Caki2 (cell line): ENCODE results near the gene MPG. TPM values are rescaled to one million over a fixed set of nuclear protein-coding genes. Genes with fewer than 3 reads are reported as not detected.
"Not testable (repeated sequence)": the region's sequence is repeated elsewhere in the genome, so short reads cannot be mapped to it uniquely, and the experiment has no call there.

Experiments
- DNase-seq: peaks from one replicate; pipeline ENCODE4 v3.0.0-alpha.2; 2015; ENCODE audit warnings: low read depth
- in situ Hi-C: cut with HindIII; loops from 2 replicates; pipeline ENCODE4 v1.10.0; 2016; ENCODE audit warnings: low sequenced_read_pairs, low pct_unique_long_range_greater_than_20kb, mixed read lengths
- total RNA-seq: library from RNA; depleted of rRNA; stranded (reverse); fragments of >200 nt; shearing (Covaris generic); gene quantifications from 2 replicates; pipeline ENCODE4 v1.2.3, GENCODE V29; 2014; ENCODE audit warnings: low replicate concordance; rRNA removed

MPG gene
- total RNA-seq, result 387 and 416 TPM in 2 replicates

DNA sequence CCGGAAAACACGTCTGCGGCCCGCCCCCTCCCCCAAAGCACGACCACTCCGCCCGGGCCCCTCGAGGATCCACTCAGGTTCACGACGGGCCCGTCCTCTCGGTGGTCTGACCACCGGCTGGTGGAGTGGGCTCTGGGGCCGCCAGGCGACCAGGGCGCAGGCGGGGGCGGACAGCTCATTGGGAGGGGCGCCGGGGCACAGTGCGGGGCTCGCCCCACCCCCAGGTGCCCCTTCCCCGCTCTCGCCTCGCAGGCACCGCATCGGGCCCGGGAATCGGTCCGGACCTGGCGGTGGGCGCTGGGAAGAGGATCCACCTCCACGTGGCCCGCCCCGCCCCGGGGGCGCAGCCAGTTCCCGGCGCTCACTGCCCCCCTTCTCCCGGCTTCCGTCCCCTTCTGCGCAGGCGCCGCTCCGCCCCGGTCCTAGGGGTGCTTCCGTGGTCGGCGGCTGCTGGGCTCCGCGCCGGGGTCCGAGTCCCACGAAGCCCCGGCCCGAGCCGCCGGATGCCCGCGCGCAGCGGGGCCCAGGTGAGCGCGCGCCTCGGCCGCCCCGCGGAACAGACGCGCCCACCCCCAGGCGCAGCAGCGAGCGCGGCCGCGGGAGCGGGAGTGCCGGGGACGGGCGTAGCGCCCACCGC is at the start of gene MPG:
TSS of gene MPG (plus strand) at position 419 of the 637 bp plus-strand sequence. CDS start at position 504, 85 bp downstream.
- in situ Hi-C loops, result no loop called here

GRCh38 chr16:30627-31026 is 47.4 kb upstream of the MPG start:
- in situ Hi-C loops, result not testable (repeated sequence)

More for the DNA sequence above, at the start of gene MPG:
- peak; percentile 72 for DNase-seq

GRCh38 chr16:33154-33876 is 44.7 kb upstream of the MPG start:
- DNase-seq, in situ Hi-C loops: not testable (repeated sequence)

More at GRCh38 chr16:30627-31026, 47.4 kb upstream of the MPG start:
- DNase-seq, result not testable (repeated sequence)

DNA sequence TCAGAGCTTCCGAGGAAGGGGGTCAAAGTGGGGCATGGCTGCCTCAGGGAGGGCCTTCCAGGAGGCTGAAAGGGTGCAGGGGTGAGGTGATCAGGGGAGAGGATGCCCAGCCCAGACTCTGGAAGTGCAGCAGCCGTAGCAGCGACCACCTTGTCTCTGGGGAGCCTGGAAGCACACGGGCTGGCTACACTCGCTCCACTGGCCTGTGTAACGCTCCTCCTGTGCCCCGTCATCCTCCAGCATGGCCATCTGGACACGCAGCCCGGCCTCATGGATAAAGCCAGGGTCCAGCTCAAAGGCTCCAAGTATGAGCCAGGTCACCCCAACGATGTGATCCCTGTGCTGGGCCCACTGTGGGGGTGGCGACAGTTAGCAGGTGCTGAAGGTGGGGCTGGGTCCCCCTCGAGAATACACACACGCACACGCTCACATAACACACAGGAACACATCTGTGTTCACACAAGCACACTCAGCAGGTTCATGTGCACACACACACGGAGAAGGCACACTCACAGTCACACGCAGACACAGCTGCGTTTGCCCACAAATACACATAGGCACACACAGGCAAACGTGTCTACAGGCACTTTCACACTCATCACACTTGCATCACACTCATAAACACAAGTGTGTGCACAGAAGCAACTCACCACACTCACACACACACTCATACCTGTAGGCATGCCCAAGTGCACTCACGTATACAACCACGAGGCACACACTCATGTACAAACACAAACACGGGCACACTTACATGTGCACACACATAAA is 44.0 kb upstream of the MPG start:
- in situ Hi-C loops, result no loop called here

GRCh38 chr16:34648-34987 is 43.4 kb upstream of the MPG start:
- in situ Hi-C loops, result no loop called here
- DNase-seq, result no peak

More for the DNA sequence above, 44.0 kb upstream of the MPG start:
- no peak for DNase-seq

- no peak for DNase-seq
- in situ Hi-C loops, result no loop called here
These were observed 42.9 kb upstream of the MPG start for GRCh38 chr16:35011-35677.

GRCh38 chr16:35678-36305 is 42.2 kb upstream of the MPG start:
- DNase-seq, result no peak
- in situ Hi-C loops, result no loop called here

GRCh38 chr16:36336-36984 is 41.6 kb upstream of the MPG start:
- DNase-seq, result no peak
- in situ Hi-C loops, result no loop called here

DNA sequence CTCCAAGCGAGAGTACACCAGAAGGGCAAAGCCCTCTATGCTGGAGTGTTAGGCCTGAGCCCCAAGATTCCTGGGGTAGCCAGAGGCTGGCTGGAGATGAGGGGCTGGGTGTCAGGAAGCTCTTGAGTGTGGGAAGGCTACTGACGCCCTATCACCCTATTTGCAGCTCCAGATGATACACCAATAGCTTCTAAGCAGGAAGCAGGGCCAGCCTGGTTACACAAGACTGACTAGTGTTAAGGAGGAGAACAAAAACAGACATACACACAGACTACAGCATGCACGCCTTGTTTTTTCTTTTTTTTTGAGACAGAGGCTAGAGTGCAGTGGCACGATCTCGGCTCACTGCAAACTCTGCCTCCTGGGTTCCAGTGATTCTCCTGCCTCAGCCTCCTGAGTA is 40.5 kb upstream of the MPG start:
- DNase-seq, result no peak
- in situ Hi-C loops, result no loop called here

- DNase-seq, in situ Hi-C loops: not testable (repeated sequence)
These were observed 39.8 kb upstream of the MPG start for GRCh38 chr16:38206-38605.

GRCh38 chr16:38941-39892 is 38.8 kb upstream of the MPG start:
- in situ Hi-C loops, result no loop called here
- DNase-seq, result peak; percentile 57

- no peak for DNase-seq
- in situ Hi-C loops, result no loop called here
These were observed 36.5 kb upstream of the MPG start for GRCh38 chr16:41439-42068.

GRCh38 chr16:42069-42457 is 36.0 kb upstream of the MPG start:
- no peak for DNase-seq
- in situ Hi-C loops, result no loop called here

GRCh38 chr16:42691-43090 is 35.3 kb upstream of the MPG start:
- in situ Hi-C loops, result no loop called here

DNA sequence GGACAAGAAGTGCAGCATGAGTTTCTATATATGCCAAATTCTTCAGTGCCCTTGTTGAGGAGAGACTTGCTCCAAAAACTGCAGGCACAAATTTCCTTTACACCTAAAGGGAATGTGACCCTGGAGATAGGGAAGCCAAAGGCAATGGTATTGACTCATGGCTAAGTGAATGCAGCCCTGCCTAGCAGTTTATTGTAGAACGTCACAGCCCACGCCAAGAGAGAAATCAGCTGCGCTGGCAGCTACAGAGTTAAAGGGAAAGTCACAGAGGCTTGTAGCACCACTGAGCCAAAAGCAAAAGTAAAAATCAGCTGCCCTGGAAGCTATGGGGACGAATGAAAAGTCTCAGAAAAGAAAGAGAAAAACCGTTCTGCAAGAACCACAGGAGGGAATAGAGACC is 34.7 kb upstream of the MPG start:
- no peak for DNase-seq
- in situ Hi-C loops, result no loop called here

More at GRCh38 chr16:42691-43090, 35.3 kb upstream of the MPG start:
- DNase-seq, result no peak

GRCh38 chr16:44655-45054 is 33.4 kb upstream of the MPG start:
- no peak for DNase-seq
- in situ Hi-C loops, result no loop called here
